Activated CD8-positive, alpha-beta T cell treated with anti-CD3 and anti-CD28 coated beads for 36 hours (primary cell): Measurements from ENCODE around the gene PDE8B. TPM values are rescaled to one million over a fixed set of nuclear protein-coding genes. Genes with fewer than 3 reads are reported as not detected.

Experiments
- ATAC-seq: fragments of 200-7000 bp; cut with Tn5 transposase; one replicate; pipeline ENCODE4 v1.10.0; 2021; ENCODE audit warnings: mild to moderate bottlenecking, moderate library complexity
- CTCF ChIA-PET: fragments of 350-600 bp; sonication (Branson Sonifier 250); formaldehyde crosslinking; loops from one replicate; lab custom pipeline; 2021; ENCODE audit warnings: antibody characterized with exemption; lab: Charles Lee
- POLR2A ChIA-PET: fragments of 350-600 bp; sonication (Branson Sonifier 250); formaldehyde crosslinking; loops from one replicate; lab custom pipeline; 2021; ENCODE audit warnings: antibody characterized with exemption; lab: Charles Lee
- DNase-seq: peaks from one replicate; pipeline ENCODE4 v3.0.0-alpha.2; 2020
- H3K27ac Mint-ChIP-seq: one replicate; pipeline ENCODE4 v1.8.0; 2021; ENCODE audit warnings: mild to moderate bottlenecking, mixed read lengths
- H3K27me3 Mint-ChIP-seq: one replicate; pipeline ENCODE4 v1.8.0; 2021; ENCODE audit warnings: mixed read lengths
- H3K36me3 Mint-ChIP-seq: one replicate; pipeline ENCODE4 v1.8.0; 2021; ENCODE audit warnings: low read depth, mixed read lengths
- H3K4me1 Mint-ChIP-seq: one replicate; pipeline ENCODE4 v1.8.0; 2021; ENCODE audit warnings: low read depth, mixed read lengths
- H3K4me3 Mint-ChIP-seq: one replicate; pipeline ENCODE4 v1.8.0; 2021; ENCODE audit warnings: mild to moderate bottlenecking, moderate library complexity, mixed read lengths
- H3K9me3 Mint-ChIP-seq: one replicate; pipeline ENCODE4 v1.8.0; 2021; ENCODE audit warnings: mixed read lengths
- CTCF ChIP-seq: fragments of 200-600 bp; IDR thresholded peaks from one replicate; pipeline ENCODE4 v1.8.0; 2022; ENCODE audit warnings: antibody characterized with exemption, mild to moderate bottlenecking
- intact Hi-C: fragments of 100-400 bp; cut with micrococcal nuclease; formaldehyde crosslinking; loops from one replicate; pipeline ENCODE4 v1.10.0; 2022
- total RNA-seq, 2 experiments: library from RNA; stranded (reverse); gene quantifications; one replicate each; pipeline ENCODE4 v1.2.3, GENCODE V29; 2021

PDE8B gene
- total RNA-seq, 2 experiments from 2014 or later = 0.47 TPM; not detected in 1

- H3K36me3 Mint-ChIP-seq = no peaks in the 10 kb centered on the region
- TF ChIP-seq CTCF = no peak
- peaks cover 9% of the 10 kb centered on the region for H3K27me3 Mint-ChIP-seq
- no peak overlapping the region for H3K27ac Mint-ChIP-seq
- H3K4me3 Mint-ChIP-seq = no peak overlapping the region
- intact Hi-C loops = no loop called here
- H3K9me3 Mint-ChIP-seq = no peaks in the 10 kb centered on the region
- DNase-seq (no peak), ATAC-seq (no peak)
- CTCF ChIA-PET = no interaction called here
- peaks cover 4% of the 10 kb centered on the region for H3K4me1 Mint-ChIP-seq
- POLR2A ChIA-PET = no interaction called here
Measured at GRCh38 chr5:77397686-77398292, 187.3 kb downstream of the PDE8B start.

- intact Hi-C loops = no loop called here
- no peak for TF ChIP-seq CTCF
- CTCF ChIA-PET = no interaction called here
- ATAC-seq (no peak), DNase-seq (no peak)
- H3K4me3 Mint-ChIP-seq = no peak overlapping the region
- H3K27ac Mint-ChIP-seq = no peak overlapping the region
- H3K27me3 Mint-ChIP-seq = peaks cover 9% of the 10 kb centered on the region
- peaks cover 4% of the 10 kb centered on the region for H3K4me1 Mint-ChIP-seq
- H3K9me3 Mint-ChIP-seq = no peaks in the 10 kb centered on the region
- no peaks in the 10 kb centered on the region for H3K36me3 Mint-ChIP-seq
- POLR2A ChIA-PET = no interaction called here
Measured at GRCh38 chr5:77398458-77398857, 188.0 kb downstream of the PDE8B start.

GRCh38 chr5:77398896-77399295, 188.4 kb downstream of the PDE8B start:
- intact Hi-C loops = no loop called here
- Mint-ChIP-seq H3K27me3 (peaks cover 9% of the 10 kb centered on the region), H3K36me3 (no peaks in the 10 kb centered on the region), H3K9me3 (no peaks in the 10 kb centered on the region), H3K4me3 (no peak overlapping the region), H3K4me1 (peaks cover 4% of the 10 kb centered on the region), H3K27ac (no peak overlapping the region)
- ATAC-seq = no peak
- no peak for DNase-seq
- no peak for TF ChIP-seq CTCF
- CTCF ChIA-PET = no interaction called here
- POLR2A ChIA-PET = no interaction called here

GRCh38 chr5:77400645-77401044, 190.2 kb downstream of the PDE8B start:
- peaks cover 4% of the 10 kb centered on the region for H3K4me1 Mint-ChIP-seq
- no peak overlapping the region for H3K27ac Mint-ChIP-seq
- H3K9me3 Mint-ChIP-seq = no peaks in the 10 kb centered on the region
- intact Hi-C loops = no loop called here
- H3K27me3 Mint-ChIP-seq = peaks cover 12% of the 10 kb centered on the region
- ATAC-seq (no peak), DNase-seq (no peak)
- H3K4me3 Mint-ChIP-seq = no peak overlapping the region
- TF ChIP-seq CTCF = no peak
- CTCF ChIA-PET = no interaction called here
- H3K36me3 Mint-ChIP-seq = no peaks in the 10 kb centered on the region
- POLR2A ChIA-PET = no interaction called here

GRCh38 chr5:77402796-77403195, 192.3 kb downstream of the PDE8B start:
- Mint-ChIP-seq H3K4me3 (no peak overlapping the region), H3K27ac (no peak overlapping the region), H3K27me3 (peaks cover 15% of the 10 kb centered on the region), H3K36me3 (no peaks in the 10 kb centered on the region), H3K4me1 (no peaks in the 10 kb centered on the region), H3K9me3 (no peaks in the 10 kb centered on the region)
- POLR2A ChIA-PET = no interaction called here
- intact Hi-C loops = no loop called here
- ATAC-seq (no peak), DNase-seq (no peak)
- no peak for TF ChIP-seq CTCF
- CTCF ChIA-PET = no interaction called here
